GM12878 (cell line): ENCODE data around the gene PDXDC1. TPM values are rescaled to one million over a fixed set of nuclear protein-coding genes. Genes with fewer than 3 reads are reported as not detected.

Experiments
- ATAC-seq: fragments of 200-7000 bp; cut with Tn5 transposase; 3 replicates; pipeline ENCODE4 v1.9.1; 2020; ENCODE audit warnings: mild to moderate bottlenecking, moderate library complexity
- BruUV-seq: library from RNA; stranded (reverse); fragments of 400-500 nt; replicated peaks from 2 replicates; lab custom pipeline; 2021; lab: Mats Ljungman, UMichigan
- CTCF ChIA-PET: fragments of 300-600 bp; sonication (Branson Sonifier 250); formaldehyde crosslinking; extraction: SDS; loops from one replicate; lab custom pipeline; 2021; ENCODE audit warnings: inconsistent platforms; lab: Yijun Ruan, JAX
- POLR2A ChIA-PET: fragments of 350-600 bp; formaldehyde crosslinking; extraction: SDS; loops from one replicate; lab custom pipeline; 2021; ENCODE audit warnings: inconsistent platforms; lab: Charles Lee
- RAD21 ChIA-PET: fragments of 300-600 bp; sonication (Branson Sonifier 250); formaldehyde crosslinking; loops from one replicate; lab custom pipeline; 2023; ENCODE audit warnings: antibody characterized with exemption; ENCODE audit not compliant: unreplicated experiment; lab: Charles Lee
- SMC1A ChIA-PET: fragments of 300-600 bp; sonication (Branson Sonifier 250); formaldehyde crosslinking; loops from one replicate; lab custom pipeline; 2023; ENCODE audit not compliant: unreplicated experiment, uncharacterized antibody; lab: Charles Lee
- DNase-seq: peaks from one replicate; pipeline ENCODE4 v3.0.0-alpha.2; 2011; ENCODE audit warnings: low read depth, low spot score
- FAIRE-seq: peaks from 3 replicates; lab custom pipeline; 2011; peaks lifted over from hg19 to GRCh38; lab: Jason Lieb, UNC
- H2AFZ ChIP-seq: 2 replicates; pipeline ENCODE4 v1.6.0; 2011; ENCODE audit warnings: low read depth, low read length, control low read depth; ENCODE audit not compliant: control insufficient read depth
- H3K27ac ChIP-seq: 2 replicates; pipeline ENCODE4 v1.5.1; 2011; ENCODE audit warnings: control low read depth; ENCODE audit not compliant: control insufficient read depth, insufficient read depth
- H3K27me3 ChIP-seq, 2 experiments: replicated peaks in 1 of 2; 2 replicates each; pipeline versions ENCODE4 v1.6.0 to v1.6.1; 2011; ENCODE audit warnings: low read length in 1 of 2; ENCODE audit not compliant: control insufficient read depth in 2 of 2, insufficient read depth in 2 of 2
- H3K36me3 ChIP-seq, 2 experiments: 2 replicates each; pipeline ENCODE4 v1.5.1; 2011; ENCODE audit warnings: low read length in 1 of 2; ENCODE audit not compliant: control insufficient read depth in 2 of 2, insufficient read depth in 2 of 2
- H3K4me1 ChIP-seq: 2 replicates; pipeline ENCODE4 v1.6.1; 2011; ENCODE audit warnings: mild to moderate bottlenecking, low read length, moderate library complexity, mixed read lengths; ENCODE audit not compliant: control insufficient read depth, insufficient read depth
- H3K4me2 ChIP-seq: 2 replicates; pipeline ENCODE4 v1.6.0; 2011; ENCODE audit warnings: control low read depth; ENCODE audit not compliant: control insufficient read depth, insufficient read depth
- H3K4me3 ChIP-seq: fragments of 200-600 bp; sonication (generic); 2 replicates; pipeline ENCODE4 v1.5.1; 2016
- H3K79me2 ChIP-seq: 2 replicates; pipeline ENCODE4 v1.6.0; 2011; ENCODE audit warnings: low read length; ENCODE audit not compliant: control insufficient read depth, insufficient read depth
- H3K9ac ChIP-seq: 2 replicates; pipeline ENCODE4 v1.8.0; 2011; ENCODE audit warnings: low read length, control low read depth, mixed read lengths; ENCODE audit not compliant: control insufficient read depth, insufficient read depth
- H3K9me3 ChIP-seq: replicated peaks from 3 replicates; pipeline ENCODE4 v1.5.1; 2011; ENCODE audit warnings: mild to moderate bottlenecking, low read length; ENCODE audit not compliant: control insufficient read depth, insufficient read depth
- H4K20me1 ChIP-seq: 2 replicates; pipeline ENCODE4 v1.6.0; 2011; ENCODE audit not compliant: control insufficient read depth, insufficient read depth
- ATF7 ChIP-seq: fragments of 450-650 bp; IDR thresholded peaks from 2 replicates; pipeline ENCODE4 v1.6.1; 2016; ENCODE audit warnings: low read depth, mild to moderate bottlenecking
- POLR2A ChIP-seq: IDR thresholded peaks from 2 replicates; pipeline ENCODE4 v1.6.1; 2011; ENCODE audit warnings: low read depth, mild to moderate bottlenecking, low read length
- ZNF274 ChIP-seq: IDR thresholded peaks from one replicate; pipeline ENCODE4 v1.8.0; 2011; ENCODE audit not compliant: insufficient read length, insufficient read depth
- WGBS: methylation state at CpG from one replicate; pipeline ENCODE4 v1.1.6; 2016; ENCODE audit warnings: low lambda C conversion rate; ENCODE audit not compliant: insufficient replicate concordance, insufficient coverage; ENCODE audit errors: missing lambda C conversion rate; 5-methylcytosine and 5-hydroxymethylcytosine counted together
- in situ Hi-C: fragments of 300-500 bp; cut with MboI; formaldehyde crosslinking; loops from 9 replicates; pipeline ENCODE4 v1.14.3; 2018; ENCODE audit warnings: mixed read lengths
- intact Hi-C: fragments of 100-400 bp; cut with micrococcal nuclease; formaldehyde crosslinking; loops from one replicate; pipeline ENCODE4 v1.14.2; 2022; ENCODE audit not compliant: unreplicated experiment
- polyA plus RNA-seq, 11 experiments: library from polyadenylated mRNA; depleted of rRNA in 4 of 11; unstranded in 6 of 11; stranded (reverse) in 5 of 11; fragments of >200 nt; fragmentation: Nextera tagmentation in 4 of 11; fragmentation: Illumina TruSeq in 1 of 11; extraction: Ambion mirVana in 4 of 11; extraction: Trizol in 1 of 11; gene quantifications; 1 replicate in 1 of 11; 2 replicates in 10 of 11; pipeline versions ENCODE4 v1.2.1 to v1.2.3, GENCODE V29; 2011 to 2016; ENCODE audit warnings: inconsistent platforms in 2 of 11, missing spikeins in 2 of 11, low read depth in 1 of 11
- total RNA-seq, 4 experiments: library from RNA; depleted of rRNA in 3 of 4; stranded (reverse); fragments of >200 nt in 3 of 4; fragmentation: Illumina TruSeq in 1 of 4; extraction: Trizol in 1 of 4; gene quantifications; 2 replicates each; pipeline versions ENCODE4 v1.2.1 to v1.2.3, GENCODE V29; 2013 to 2021
- TF ChIP-seq, protein P1 (sequence below): IDR thresholded peaks from 2 replicates; pipeline ENCODE4 v1.6.1; 2011; ENCODE audit warnings: borderline replicate concordance, low read depth, mild to moderate bottlenecking, moderate library complexity, low read length; ENCODE audit not compliant: insufficient read depth, poor library complexity, severe bottlenecking

PDXDC1 gene
- total and polyA plus RNA-seq, 10 of the 15 experiments (the other 5 are each of a cell fraction or from before 2014, with no cell fraction given) = 6.1 to 78.2 (median 53.8) TPM

DNA sequence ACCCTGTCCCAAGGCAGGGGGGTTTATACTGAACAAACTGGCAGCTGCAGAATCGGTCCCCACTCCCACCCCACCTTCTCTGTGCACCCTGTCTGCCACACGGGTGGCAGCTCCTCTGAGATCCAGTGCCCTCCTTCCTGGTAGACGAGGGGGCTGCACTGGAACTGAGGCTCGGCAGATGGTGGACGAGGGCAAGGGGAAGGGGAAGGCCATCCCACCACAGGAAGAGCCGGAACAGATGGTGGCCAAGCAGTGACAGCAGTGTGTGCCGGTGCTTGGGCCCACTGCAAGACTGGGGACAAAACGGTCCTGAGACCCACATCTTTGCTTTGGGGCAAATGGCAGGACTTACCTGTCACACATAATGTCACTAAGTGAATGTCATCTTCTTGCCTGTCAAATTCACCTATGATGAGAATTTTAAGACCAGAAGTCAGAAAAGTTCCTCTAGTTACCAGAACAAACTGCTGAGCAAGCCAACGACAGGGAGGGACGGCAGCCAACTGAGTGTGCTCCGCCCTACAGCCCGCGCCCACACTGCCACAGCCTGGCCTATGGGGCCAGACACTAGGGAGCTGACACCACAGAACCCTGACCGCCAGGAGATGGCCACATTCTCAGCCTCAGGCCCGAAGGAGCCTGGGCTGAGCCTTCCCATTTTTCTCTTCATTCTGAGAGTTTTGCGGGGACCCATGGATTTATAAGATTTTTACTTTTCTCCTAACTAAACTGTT, 66.6 kb downstream of the PDXDC1 start:
- no peak overlapping the region for H3K4me2 ChIP-seq
- no peaks in the 10 kb centered on the region for H3K79me2 ChIP-seq
- ATAC-seq = no peak
- intact Hi-C loops = no loop called here
- H3K4me1 ChIP-seq = no peaks in the 10 kb centered on the region
- ChIA-PET CTCF (no interaction called here), RAD21 (no interaction called here), POLR2A (no interaction called here), SMC1A (interaction anchor here (2.9 kb wide), 1 partner anchor 10 kb away, joined by 7 read pairs; no protein-coding TSS in a partner anchor)
- no peaks in the 10 kb centered on the region for H3K27me3 ChIP-seq
- H3K4me3 ChIP-seq = no peak overlapping the region
- no peaks in the 10 kb centered on the region for H4K20me1 ChIP-seq
- no peaks in the 10 kb centered on the region for H3K9me3 ChIP-seq
- peaks cover 7 to 26% of the 10 kb centered on the region in 2 experiments for H3K36me3 ChIP-seq
- 84% methylated on average over 16 of the region's 16 CpGs for WGBS
- no peak overlapping the region for H2AFZ ChIP-seq
- no peak for FAIRE-seq
- TF ChIP-seq POLR2A (peak; percentile 50), ZNF274 (no peak)
- in situ Hi-C loops = no loop called here
- no peak overlapping the region for H3K27ac ChIP-seq
- no peak for DNase-seq
- H3K9ac ChIP-seq = no peak overlapping the region
- no TSS peak for BruUV-seq

DNA sequence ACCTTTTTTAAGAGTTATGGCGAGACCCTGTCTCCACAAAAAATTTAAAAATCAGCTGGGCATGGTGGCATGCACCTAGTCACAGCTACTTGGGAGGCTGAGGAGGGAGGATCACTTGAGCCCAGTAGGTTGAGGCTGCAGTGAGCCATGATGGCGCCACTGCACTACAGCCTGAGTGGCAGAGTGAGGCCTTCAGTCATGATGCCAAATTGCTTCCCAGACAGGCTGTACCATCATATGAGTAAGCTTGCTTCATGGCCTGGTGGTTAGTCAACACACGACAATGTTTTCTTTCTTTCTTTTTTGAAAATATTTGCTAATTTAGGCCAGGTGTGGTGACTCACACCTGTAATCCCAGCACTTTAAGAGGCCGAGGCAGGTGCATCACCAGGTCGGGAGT, 68.5 kb downstream of the PDXDC1 start:
- Histone ChIP-seq H3K4me2 (no peak overlapping the region), H3K9me3 (no peaks in the 10 kb centered on the region), H3K79me2 (no peaks in the 10 kb centered on the region), H3K36me3 (peaks cover 11 to 32% of the 10 kb centered on the region in 2 experiments), H3K27me3 (no peaks in the 10 kb centered on the region), H2AFZ (no peak overlapping the region), H3K9ac (no peak overlapping the region), H4K20me1 (no peaks in the 10 kb centered on the region; the same call in 1 of the 2 replicates), H3K4me1 (no peaks in the 10 kb centered on the region), H3K4me3 (no peak overlapping the region), H3K27ac (no peak overlapping the region)
- SMC1A ChIA-PET = no interaction called here
- intact Hi-C loops (no loop called here), in situ Hi-C loops (no loop called here)
- ATAC-seq (no peak), DNase-seq (no peak), FAIRE-seq (no peak)
- TF ChIP-seq, protein P1, sequence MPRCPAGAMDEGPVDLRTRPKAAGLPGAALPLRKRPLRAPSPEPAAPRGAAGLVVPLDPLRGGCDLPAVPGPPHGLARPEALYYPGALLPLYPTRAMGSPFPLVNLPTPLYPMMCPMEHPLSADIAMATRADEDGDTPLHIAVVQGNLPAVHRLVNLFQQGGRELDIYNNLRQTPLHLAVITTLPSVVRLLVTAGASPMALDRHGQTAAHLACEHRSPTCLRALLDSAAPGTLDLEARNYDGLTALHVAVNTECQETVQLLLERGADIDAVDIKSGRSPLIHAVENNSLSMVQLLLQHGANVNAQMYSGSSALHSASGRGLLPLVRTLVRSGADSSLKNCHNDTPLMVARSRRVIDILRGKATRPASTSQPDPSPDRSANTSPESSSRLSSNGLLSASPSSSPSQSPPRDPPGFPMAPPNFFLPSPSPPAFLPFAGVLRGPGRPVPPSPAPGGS = peak; percentile 45
- no peak for TF ChIP-seq ATF7
- WGBS = 93% methylated on average over 5 of the region's 5 CpGs
- no TSS peak for BruUV-seq
- RAD21 ChIA-PET = no interaction called here
- CTCF ChIA-PET = interaction anchor here (0.6 kb wide), 1 partner anchor 30 kb away, joined by 3 read pairs; no protein-coding TSS in a partner anchor
- POLR2A ChIA-PET = no interaction called here
